ENCODE results near the gene RPL35A.
"Not testable (repeated sequence)": the region's sequence is repeated elsewhere in the genome, so short reads cannot be mapped to it uniquely, and the experiment has no call there.

The RPL35A gene

DNA sequence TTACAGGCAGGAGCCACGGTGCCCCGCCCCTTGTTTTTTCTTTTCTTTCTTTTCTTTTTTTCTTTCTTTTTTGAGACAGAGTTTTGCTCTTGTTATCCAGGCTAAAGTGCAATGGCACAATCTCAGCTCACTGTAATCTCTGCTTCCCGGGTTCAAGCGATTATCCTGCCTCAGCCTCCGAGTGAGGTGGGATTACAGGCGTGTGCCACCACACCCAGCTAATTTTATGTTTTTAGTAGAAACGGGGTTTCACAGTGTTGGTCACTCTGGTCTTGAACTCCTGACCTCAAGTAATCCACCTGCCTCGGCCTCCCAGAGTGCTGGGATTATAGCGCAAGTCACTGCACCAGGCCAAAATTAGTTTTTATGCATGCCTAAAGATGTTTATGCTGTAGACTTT lies 2.5 kb downstream of the RPL35A start:
- no peak for DNase-seq (ENCODE audit: low read depth)

- no peak for DNase-seq (ENCODE audit: low read depth)
Observed at GRCh38 chr3:197953325-197953724, 3.3 kb downstream of the RPL35A start.

DNA sequence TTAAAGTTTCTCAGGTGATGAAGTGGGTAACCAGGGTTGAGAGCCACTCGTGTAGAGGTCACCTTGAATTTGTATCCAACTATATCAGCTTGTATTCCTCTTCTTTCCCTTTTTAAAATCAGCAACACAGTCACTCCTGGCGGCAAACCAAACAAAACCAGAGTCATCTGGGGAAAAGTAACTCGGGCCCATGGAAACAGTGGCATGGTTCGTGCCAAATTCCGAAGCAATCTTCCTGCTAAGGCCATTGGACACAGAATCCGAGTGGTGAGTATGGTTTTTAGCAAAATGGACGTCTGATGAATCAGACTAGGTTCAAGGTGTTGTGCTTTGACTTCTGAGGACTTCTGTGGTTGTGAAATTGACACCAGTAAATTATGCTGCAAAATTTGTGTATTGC lies 3.9 kb downstream of the RPL35A start:
- DNase-seq (ENCODE audit: low read depth), result peak; percentile 21

- no peak for DNase-seq (ENCODE audit: low read depth)
Observed at GRCh38 chr3:197955892-197956477, 6.0 kb downstream of the RPL35A start.

DNA sequence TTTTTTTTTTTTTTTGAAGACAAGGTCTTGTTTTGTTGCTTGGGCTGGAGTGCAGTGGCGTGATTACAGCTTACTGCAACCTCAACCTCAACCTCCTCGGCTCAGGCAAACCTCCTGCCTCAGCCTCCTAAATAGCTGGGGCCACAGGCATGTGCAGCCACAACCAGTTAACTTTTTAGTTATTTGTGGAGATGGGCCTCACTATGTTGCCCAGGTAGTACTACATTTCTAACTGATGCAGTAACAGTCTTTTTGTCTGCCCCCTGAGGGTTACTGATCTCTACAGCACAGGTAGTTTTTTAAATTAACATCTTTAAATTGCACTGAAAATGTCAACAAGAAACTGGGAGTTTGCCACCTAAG lies 6.6 kb downstream of the RPL35A start:
- DNase-seq (ENCODE audit: low read depth), result no peak

GRCh38 chr3:197957790-197958133 lies 7.8 kb downstream of the RPL35A start:
- DNase-seq (ENCODE audit: low read depth), result no peak

DNA sequence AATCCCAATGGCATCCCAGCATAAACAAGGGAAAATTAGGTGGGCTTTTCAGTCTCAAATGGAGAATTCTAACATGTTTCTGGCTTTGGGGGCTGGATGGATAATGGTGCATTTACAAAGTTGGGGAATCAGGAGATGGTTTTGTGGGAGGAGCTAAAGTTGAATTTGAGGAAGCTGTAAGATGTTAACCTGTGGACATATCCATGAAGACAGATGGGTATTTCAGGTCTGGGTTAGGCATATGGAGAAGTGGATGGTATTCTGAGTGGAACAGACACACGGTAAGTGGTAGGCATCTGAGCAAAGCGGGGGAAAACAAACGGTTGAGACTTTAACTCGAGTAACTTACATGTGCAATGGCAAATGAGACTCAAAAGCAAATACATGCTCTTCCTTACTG lies 8.4 kb downstream of the RPL35A start:
- no peak for DNase-seq (ENCODE audit: low read depth)

DNA sequence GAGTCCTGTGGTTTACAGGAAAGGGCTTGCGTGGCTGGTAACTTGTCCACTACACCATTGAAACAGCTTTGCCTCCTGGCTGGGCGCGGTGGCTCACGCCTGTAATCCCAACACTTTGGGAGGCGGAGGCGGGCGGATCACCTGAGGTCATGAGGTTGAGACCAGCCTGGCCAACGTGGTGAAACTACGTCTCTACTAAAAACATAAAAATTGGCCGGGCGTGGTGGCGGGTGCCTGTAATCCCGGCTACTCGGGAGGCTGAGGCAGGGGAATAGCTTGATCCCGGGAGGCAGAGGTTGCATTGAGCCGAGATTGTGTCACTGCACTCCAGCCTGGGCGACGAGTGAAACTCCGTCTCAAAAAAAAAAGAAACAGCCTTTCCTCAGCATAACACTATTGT lies 8.9 kb downstream of the RPL35A start:
- DNase-seq (ENCODE audit: low read depth), result not testable (repeated sequence)

GRCh38 chr3:197959500-197959890 lies 9.5 kb downstream of the RPL35A start:
- no peak for DNase-seq (ENCODE audit: low read depth)

GRCh38 chr3:197959891-197960693 lies 10.1 kb downstream of the RPL35A start, which contains the start of gene LMLN:
Gene LMLN (plus strand): TSS chr3:197960217. CDS start chr3:197960246, 29 bp downstream.
- DNase-seq (ENCODE audit: low read depth), result peak; percentile 80

GRCh38 chr3:197960694-197961581 lies 10.9 kb downstream of the RPL35A start:
- peak; percentile 22 for DNase-seq (ENCODE audit: low read depth)

- no peak for DNase-seq (ENCODE audit: low read depth)
Observed at GRCh38 chr3:197961582-197961945, 11.6 kb downstream of the RPL35A start.

DNA sequence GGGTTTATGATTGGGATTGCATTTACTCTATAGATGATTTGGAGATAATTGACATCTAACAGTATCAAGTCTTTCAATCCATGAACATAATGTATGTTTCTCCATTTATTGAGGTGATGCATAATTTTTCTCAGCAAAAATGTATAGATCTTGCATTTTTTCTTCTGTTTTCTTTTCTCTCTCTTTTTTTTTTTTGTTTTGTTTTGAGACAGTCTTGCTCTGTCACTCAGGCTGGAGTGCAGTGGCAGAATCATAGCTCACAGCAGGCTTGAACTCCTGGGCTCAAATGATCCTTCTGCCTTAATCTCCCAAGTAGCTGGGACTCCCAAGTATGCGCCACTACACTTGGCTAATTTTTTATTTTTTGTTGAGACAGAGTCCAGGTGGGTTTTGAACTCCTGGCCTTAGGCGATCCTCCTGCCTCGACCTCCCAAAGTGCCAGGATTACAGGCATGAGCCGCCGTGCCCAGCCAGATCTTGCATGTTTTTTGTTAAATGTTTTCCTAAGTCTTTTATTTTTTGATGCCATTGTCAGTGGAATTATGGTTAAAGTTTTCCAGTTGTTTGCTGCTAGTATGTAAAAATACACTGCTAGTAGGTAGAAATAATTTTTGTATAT lies 13.1 kb downstream of the RPL35A start:
- no peak for DNase-seq (ENCODE audit: low read depth)

DNA sequence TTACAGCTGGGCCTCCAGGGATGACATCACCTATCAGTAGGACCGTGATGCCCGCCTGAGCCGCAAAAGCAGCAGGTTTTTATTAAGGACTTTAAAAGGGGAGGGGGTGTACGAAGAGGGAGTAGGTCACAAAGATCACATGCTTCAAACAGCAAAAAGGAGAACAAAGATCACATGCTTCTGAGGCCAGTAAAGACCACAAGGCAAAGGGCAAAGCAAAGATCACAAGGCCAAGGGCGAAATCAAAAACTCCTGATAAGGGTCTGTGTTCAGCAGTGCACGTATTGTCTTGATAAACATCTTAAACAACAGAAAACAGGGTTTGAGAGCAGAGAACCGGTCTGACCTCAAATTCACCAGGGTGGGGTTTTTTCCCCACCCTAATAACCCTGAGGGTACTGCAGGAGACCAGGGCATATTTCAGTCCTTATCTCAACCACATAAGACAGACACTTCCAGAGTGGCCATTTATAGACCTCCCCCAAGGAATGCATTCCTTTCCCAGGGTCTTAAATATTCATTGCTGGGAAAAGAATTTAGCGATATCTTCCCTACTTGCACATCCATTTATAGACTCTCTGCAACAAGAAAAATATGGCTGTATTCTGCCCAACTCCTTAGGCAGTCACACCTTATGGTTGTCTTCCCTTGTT lies 17.5 kb downstream of the RPL35A start:
- not testable (repeated sequence) for DNase-seq (ENCODE audit: low read depth)

DNA sequence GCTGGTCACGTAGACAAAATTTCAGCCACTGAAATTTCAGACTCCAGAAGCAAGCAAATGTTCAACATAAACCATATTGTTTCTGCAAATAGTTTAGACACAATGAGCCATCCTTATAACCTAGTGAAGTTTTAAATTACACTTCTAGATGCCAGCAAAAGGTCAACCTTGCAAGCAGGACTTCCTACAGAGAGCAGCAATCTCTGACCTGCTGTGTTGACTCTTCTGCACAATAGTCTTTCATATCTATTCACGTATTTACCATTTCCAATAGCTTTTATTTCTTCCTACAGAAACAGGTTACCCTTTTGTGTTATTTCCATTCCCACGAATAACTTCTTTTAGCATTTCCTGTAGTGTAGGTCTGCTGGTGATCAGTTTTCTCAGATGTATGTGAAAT lies 20.6 kb downstream of the RPL35A start:
- no peak for DNase-seq (ENCODE audit: low read depth)

DNA sequence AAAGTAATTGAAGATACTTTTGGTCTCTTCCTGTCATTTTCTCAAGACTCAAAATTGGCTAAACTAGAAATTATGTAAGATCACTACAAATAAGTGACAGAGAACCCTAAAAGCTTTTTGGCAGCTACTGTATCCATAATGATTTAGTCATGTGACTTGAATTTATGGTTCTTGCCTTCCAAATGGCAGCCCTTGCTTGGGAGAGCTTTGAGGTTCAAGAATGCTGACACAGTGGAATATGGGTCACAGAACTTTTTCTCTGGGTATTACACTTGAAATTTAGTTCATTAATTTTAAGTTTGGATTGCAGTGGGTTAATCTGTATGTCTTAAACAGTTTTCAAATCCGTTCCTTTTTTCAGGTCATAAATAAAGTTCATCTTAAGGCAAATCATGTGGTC lies 24.0 kb downstream of the RPL35A start:
- no peak for DNase-seq (ENCODE audit: low read depth)

DNA sequence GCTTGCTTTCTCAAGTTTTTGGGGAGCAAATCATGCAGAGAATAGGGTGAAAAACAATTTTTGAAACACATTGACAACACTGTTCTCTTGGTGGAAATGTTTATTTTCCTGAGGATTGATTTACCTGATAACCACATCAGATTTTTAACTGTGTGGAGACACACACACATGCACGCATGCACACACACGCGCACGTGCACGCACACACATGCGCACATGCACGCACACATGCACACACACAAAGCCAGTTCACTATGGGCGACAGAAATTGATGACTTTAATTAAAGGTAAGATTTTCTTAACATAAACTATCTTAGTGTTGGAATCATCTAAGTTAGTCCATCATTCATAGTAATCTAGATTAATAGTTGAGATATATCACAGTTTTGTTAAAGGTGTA lies 25.3 kb downstream of the RPL35A start:
- no peak for DNase-seq (ENCODE audit: low read depth)

GRCh38 chr3:197983076-197983475 lies 33.1 kb downstream of the RPL35A start:
- DNase-seq (ENCODE audit: low read depth), result no peak

DNA sequence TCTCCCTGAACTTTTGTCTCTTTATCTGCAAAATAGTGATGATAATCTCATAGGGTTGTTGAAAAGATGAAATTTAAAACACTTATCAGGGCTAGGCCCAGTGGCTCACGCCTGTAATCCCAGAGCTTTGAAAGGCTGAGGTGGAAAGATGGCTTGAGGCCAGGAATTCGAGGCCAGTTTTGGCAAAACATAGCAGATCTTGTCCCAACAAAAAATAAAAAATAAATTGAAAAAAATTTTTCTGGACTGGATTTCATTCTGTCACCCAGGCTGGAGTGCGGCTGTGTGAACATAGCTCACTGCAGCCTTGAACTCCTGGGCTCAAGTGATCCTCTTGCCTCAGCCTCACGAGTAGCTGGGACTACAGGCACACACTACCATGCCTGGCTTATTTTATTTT lies 39.7 kb downstream of the RPL35A start:
- no peak for DNase-seq (ENCODE audit: low read depth)

GRCh38 chr3:197994736-197995135 lies 44.7 kb downstream of the RPL35A start:
- no peak for DNase-seq (ENCODE audit: low read depth)

- DNase-seq (ENCODE audit: low read depth), result no peak
Observed at GRCh38 chr3:197996855-197997254, 46.9 kb downstream of the RPL35A start.

DNA sequence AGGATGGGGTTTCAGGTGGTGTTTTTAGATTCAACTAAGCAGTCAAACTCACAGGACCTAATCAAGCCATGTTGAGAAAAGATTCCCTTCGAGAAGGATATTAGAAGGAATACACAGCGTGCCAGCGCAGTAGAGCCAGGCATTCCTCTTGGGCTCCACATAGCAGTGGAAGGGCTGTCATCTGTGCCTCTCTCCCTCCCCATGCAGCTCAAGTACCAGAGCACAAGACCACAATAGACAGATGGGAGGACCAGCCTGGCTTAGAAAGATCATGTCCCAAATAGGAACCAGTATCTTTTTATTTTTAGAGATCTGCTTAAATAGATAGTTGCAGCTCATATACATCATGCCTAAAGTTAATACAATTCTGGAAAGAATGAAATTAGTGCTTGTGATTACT lies 47.9 kb downstream of the RPL35A start:
- DNase-seq (ENCODE audit: low read depth), result no peak

All from GM04503 (cell line).